ENCODE results near the gene CALHM5.

DNA sequence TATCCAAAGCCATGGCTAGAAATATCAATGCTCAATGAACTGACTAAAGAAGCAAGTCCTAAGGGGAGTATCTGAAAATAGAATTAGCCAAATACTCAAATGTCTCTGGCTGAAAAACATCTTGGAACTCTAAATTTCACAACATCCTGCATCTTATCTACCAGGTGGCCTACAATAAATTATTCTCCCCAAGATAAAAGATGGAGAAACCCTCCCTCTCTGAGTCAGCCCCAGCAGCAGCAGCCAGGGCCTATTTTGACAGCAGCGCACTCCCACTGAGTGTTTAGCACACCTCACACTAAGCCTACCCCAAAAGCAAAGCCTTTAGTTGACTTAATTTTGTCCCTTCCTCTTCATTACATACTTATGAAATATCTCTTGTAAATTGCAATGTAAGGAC, 44.3 kb upstream of the CALHM5 start:
- TF ChIP-seq CTCF (IDR thresholded peaks at IDR 0.05) (no peak), EP300 (IDR thresholded peaks at IDR 0.05) (no peak), POLR2A (IDR thresholded peaks at IDR 0.05) (no peak)
